Cardiac muscle cell (in vitro differentiated cells and primary cell): Measurements from ENCODE around the gene PARVA. TPM values are rescaled to one million over a fixed set of nuclear protein-coding genes. Genes with fewer than 3 reads are reported as not detected.

Experiments
- DNase-seq, 2 donors: peaks; one replicate each; pipeline versions ENCODE4 v3.0.0 to v3.0.0-alpha.2; 2010 to 2017; ENCODE audit warnings: low read depth in 1 of 2, low spot score in 1 of 2
- H3K27ac ChIP-seq: fragments of 200-600 bp; sonication (generic); 2 replicates; pipeline ENCODE4 v1.5.1; 2016
- H3K27me3 ChIP-seq: fragments of 200-600 bp; sonication (generic); 2 replicates; pipeline ENCODE4 v1.6.0; 2016; ENCODE audit warnings: control low read depth
- H3K36me3 ChIP-seq: fragments of 200-600 bp; sonication (generic); 2 replicates; pipeline ENCODE4 v1.5.1; 2016; ENCODE audit warnings: control low read depth
- H3K4me1 ChIP-seq: fragments of 200-600 bp; sonication (generic); 2 replicates; pipeline ENCODE4 v1.8.1; 2017; ENCODE audit warnings: low read depth, mild to moderate bottlenecking, mixed run types
- H3K4me3 ChIP-seq: fragments of 200-600 bp; sonication (generic); 2 replicates; pipeline ENCODE4 v1.5.1; 2016; ENCODE audit warnings: mild to moderate bottlenecking
- H3K9me3 ChIP-seq: fragments of 200-600 bp; sonication (generic); 2 replicates; pipeline ENCODE4 v1.5.1; 2017; ENCODE audit warnings: low read depth, mild to moderate bottlenecking, control low read depth
- polyA plus RNA-seq: library from polyadenylated mRNA; unstranded; fragments of >200 nt; fragmentation: Nextera tagmentation; extraction: Ambion mirVana; gene quantifications from 2 replicates; pipeline ENCODE4 v1.2.1, GENCODE V29; 2016
- total RNA-seq: library from RNA; depleted of rRNA; stranded (reverse); fragments of >200 nt; gene quantifications from 2 replicates; pipeline ENCODE4 v1.2.3, GENCODE V29; 2016
- TF ChIP-seq, protein P1 (sequence below): IDR thresholded peaks from 2 replicates; pipeline ENCODE4 v1.5.1; 2012; ENCODE audit warnings: low read depth, mild to moderate bottlenecking, low read length

Gene PARVA
- total and polyA plus RNA-seq, 2 experiments from 2014 or later: 13.0 to 24.2 TPM

DNA sequence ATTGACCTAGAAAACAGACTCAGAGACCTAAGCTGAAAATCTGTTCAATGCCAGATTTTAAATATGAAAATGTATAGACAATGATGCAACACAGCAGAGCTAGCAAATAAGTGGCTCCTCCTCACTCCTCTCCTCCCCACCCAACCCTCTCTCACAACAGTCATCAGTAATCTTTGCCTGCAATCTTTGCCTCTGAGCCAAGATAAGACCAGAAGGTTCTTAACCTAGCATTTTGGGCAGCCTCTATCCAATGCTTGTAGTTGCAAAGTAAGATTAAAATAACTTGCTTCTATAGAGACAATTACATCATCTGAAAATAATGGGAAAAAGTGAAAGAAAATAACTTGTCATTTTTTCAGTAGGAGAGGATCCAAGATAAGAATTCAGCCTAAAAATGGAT, 117.3 kb downstream of the PARVA start:
- TF ChIP-seq, protein P1, sequence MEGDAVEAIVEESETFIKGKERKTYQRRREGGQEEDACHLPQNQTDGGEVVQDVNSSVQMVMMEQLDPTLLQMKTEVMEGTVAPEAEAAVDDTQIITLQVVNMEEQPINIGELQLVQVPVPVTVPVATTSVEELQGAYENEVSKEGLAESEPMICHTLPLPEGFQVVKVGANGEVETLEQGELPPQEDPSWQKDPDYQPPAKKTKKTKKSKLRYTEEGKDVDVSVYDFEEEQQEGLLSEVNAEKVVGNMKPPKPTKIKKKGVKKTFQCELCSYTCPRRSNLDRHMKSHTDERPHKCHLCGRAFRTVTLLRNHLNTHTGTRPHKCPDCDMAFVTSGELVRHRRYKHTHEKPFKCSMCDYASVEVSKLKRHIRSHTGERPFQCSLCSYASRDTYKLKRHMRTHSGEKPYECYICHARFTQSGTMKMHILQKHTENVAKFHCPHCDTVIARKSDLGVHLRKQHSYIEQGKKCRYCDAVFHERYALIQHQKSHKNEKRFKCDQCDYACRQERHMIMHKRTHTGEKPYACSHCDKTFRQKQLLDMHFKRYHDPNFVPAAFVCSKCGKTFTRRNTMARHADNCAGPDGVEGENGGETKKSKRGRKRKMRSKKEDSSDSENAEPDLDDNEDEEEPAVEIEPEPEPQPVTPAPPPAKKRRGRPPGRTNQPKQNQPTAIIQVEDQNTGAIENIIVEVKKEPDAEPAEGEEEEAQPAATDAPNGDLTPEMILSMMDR: no peak
- DNase-seq: peak in 1 of 2 donors; percentile 34
- Histone ChIP-seq H3K9me3 (no peaks in the 10 kb centered on the region), H3K36me3 (peaks cover 4% of the 10 kb centered on the region), H3K27ac (no peak overlapping the region), H3K4me3 (no peak overlapping the region), H3K27me3 (no peaks in the 10 kb centered on the region), H3K4me1 (no peaks in the 10 kb centered on the region)

DNA sequence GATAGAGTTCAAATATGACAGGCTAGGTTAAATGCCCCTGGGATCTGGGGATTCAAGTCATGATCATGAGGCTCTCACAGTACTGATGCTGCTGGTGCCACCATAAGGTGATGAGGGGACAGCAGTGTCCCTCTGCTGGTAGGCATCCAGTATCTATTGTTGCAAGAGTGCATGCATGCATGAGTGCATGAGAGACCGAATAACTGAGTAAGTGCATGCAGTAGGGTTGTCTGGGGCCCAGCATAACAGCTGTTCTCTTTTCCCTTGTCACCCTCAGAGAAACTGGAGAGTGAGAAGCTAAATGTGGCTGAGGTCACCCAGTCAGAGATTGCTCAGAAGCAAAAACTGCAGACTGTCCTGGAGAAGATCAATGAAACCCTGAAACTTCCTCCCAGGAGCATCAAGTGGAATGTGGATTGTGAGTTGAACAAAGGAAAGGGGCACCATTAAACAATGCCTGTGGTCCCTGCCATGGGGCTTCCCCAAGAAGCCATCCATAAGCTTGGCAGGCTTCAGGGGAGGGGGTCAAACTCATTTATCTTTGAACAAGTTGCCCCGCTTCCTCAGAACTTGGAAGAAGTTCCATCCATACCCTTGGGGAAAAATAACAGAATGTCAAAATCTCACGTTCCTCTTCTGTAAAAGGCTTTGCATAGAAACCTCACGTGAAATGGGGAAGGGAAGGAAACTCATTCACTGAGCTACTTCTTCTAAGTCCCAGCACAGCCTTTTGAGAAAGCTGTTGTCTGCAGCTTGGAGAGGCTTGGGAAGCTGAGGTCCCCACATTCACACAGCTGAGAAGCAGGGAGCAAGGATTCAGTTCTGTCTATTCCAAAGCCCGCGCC, 119.0 kb downstream of the PARVA start:
- no peak for DNase-seq
- TF ChIP-seq, protein P1: no peak
- H3K27ac ChIP-seq: no peak overlapping the region
- H3K4me3 ChIP-seq: no peak overlapping the region
- no peaks in the 10 kb centered on the region for H3K27me3 ChIP-seq
- H3K36me3 ChIP-seq: peaks cover 4% of the 10 kb centered on the region
- H3K9me3 ChIP-seq: no peaks in the 10 kb centered on the region
- H3K4me1 ChIP-seq: no peaks in the 10 kb centered on the region

DNA sequence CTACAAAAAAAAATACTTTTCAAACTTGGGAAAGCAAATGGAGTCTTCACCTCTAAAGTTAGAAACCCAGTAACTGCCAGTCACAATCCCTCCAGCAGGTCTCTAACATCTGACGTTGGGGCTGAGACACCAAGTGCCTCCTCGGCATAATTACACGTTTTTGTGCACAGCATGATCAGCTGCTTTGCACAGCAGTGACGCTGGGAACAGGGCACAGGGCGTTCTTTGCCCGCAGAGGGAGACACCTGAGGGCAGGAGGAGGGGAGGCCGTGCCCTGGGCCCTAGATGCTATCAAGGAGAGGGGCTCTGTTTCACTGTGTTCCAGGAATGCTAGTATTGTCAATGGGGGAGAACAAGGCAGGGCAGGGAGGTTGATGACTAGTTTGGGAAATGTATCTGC, 120.1 kb downstream of the PARVA start:
- Histone ChIP-seq H3K27ac (no peak overlapping the region), H3K27me3 (no peaks in the 10 kb centered on the region), H3K4me1 (no peaks in the 10 kb centered on the region), H3K4me3 (no peak overlapping the region), H3K36me3 (peaks cover 4% of the 10 kb centered on the region), H3K9me3 (no peaks in the 10 kb centered on the region)
- DNase-seq: no peak
- TF ChIP-seq, protein P1: no peak

DNA sequence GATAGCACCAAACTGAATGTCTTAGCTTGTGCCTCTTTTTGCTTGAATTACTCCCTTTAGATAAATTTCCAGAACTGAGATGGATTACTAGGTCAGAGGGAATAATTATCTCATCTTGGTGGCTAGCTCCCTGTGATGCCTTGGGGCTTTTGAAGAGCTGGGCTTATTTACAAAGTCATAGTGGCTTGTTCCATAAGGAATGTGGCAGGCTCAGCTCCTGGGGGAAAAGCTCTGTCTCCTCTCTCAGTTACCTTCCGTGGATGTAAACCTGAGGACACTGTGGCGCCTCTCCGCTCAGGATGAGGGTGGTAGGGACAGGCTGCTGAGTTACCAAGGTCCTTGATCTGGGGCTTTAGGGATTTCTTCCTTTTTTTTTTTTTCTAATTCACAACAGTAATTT, 121.7 kb downstream of the PARVA start:
- Histone ChIP-seq H3K27me3 (no peaks in the 10 kb centered on the region), H3K9me3 (no peaks in the 10 kb centered on the region), H3K36me3 (peaks cover 4% of the 10 kb centered on the region), H3K4me1 (no peaks in the 10 kb centered on the region), H3K4me3 (no peak overlapping the region), H3K27ac (no peak overlapping the region)
- no peak for DNase-seq
- TF ChIP-seq, protein P1: no peak

- TF ChIP-seq, protein P1: no peak
- peaks cover 4% of the 10 kb centered on the region for H3K36me3 ChIP-seq
- H3K27ac ChIP-seq: no peak overlapping the region
- no peaks in the 10 kb centered on the region for H3K9me3 ChIP-seq
- DNase-seq: peak in 1 of 2 donors; percentile 21
- no peaks in the 10 kb centered on the region for H3K4me1 ChIP-seq
- H3K4me3 ChIP-seq: no peak overlapping the region
- H3K27me3 ChIP-seq: no peaks in the 10 kb centered on the region
These were observed 124.7 kb downstream of the PARVA start for GRCh38 chr11:12502046-12502445.
